ENCODE data around the gene KIAA1217.
A peak's percentile ranks its signal among the peaks of the same experiment; 100 is the strongest.

KIAA1217 gene

DNA sequence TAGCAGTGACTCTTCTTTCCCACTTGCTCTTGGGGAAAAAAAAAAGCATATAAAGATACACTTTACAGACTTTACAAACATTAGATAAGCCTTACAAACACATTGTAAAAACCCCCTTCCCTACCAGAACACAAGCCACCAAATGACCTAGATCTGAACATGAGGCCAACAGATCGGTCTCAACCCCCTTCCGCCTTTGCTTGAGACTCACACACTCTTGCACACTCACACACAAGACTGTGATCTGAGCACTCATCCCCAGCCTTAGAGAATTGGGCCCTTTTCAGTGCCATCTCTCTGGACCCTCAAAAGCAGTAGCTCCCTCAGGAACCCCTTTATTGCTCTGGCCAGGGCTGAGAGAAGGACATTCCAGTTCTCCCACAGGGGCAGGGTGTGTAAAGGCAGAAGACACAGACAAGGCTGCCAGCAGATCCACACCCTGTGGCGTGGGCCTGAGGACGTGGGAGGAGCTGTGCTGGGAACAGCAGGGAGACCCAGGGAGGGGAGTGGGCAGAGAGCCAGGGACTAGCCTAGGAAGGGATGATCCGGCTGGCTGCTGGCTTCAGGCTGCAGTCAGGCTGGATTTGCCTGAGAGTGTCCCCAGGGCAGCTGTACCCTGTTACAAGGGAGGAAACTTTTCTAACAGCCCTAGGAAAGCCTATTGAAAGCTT, 206.7 kb downstream of the KIAA1217 start:
- Histone ChIP-seq H3K4me2 (ENCODE audit: low read length) (no peak overlapping the region), H2AFZ (ENCODE audit: low read depth, low read length) (no peak overlapping the region), H3K4me1 (ENCODE audit: low read length) (peaks cover 4% of the 10 kb centered on the region; the same call in 1 of the 2 replicates), H3K9ac (ENCODE audit: low read length) (no peak overlapping the region), H3K9me3 (ENCODE audit: insufficient read depth, low read length) (no peaks in the 10 kb centered on the region), H3K4me3 (ENCODE audit: low read length) (no peak overlapping the region), H4K20me1 (ENCODE audit: insufficient read depth, low read length) (no peaks in the 10 kb centered on the region; the same call in 1 of the 2 replicates), H3K27me3 (ENCODE audit: low read depth, low read length) (no peaks in the 10 kb centered on the region), H3K79me2 (ENCODE audit: low read length) (no peaks in the 10 kb centered on the region), H3K27ac (ENCODE audit: low read length) (no peak overlapping the region), H3K36me3 (replicated peaks; ENCODE audit: low read depth, low read length) (no peaks in the 10 kb centered on the region)
- TF ChIP-seq, protein P1, sequence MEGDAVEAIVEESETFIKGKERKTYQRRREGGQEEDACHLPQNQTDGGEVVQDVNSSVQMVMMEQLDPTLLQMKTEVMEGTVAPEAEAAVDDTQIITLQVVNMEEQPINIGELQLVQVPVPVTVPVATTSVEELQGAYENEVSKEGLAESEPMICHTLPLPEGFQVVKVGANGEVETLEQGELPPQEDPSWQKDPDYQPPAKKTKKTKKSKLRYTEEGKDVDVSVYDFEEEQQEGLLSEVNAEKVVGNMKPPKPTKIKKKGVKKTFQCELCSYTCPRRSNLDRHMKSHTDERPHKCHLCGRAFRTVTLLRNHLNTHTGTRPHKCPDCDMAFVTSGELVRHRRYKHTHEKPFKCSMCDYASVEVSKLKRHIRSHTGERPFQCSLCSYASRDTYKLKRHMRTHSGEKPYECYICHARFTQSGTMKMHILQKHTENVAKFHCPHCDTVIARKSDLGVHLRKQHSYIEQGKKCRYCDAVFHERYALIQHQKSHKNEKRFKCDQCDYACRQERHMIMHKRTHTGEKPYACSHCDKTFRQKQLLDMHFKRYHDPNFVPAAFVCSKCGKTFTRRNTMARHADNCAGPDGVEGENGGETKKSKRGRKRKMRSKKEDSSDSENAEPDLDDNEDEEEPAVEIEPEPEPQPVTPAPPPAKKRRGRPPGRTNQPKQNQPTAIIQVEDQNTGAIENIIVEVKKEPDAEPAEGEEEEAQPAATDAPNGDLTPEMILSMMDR (IDR thresholded peaks at IDR 0.05; ENCODE audit: low read depth, low read length), result no peak
- no peak for TF ChIP-seq EZH2phosphoT487 (IDR thresholded peaks at IDR 0.05; ENCODE audit: low read depth)

DNA sequence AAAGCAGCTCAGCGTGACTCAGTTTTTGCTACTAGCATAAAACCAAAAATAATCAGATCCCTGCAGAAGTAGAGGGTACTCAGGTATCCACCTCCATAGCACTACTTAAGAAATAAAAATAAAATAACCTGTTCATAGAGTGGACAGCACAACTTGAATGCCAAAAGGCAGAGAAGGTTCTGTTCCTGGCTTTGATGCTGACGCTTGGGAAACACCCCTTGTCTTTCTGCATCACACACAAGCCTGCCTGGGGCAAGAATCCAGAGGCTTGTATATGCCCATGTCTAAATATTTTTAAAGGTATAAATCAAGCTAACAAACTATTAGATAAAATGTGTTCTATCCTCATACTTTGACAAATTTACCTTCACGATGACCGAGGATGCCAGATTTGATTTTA, 207.3 kb downstream of the KIAA1217 start:
- peaks cover 4% of the 10 kb centered on the region; the same call in 1 of the 2 replicates for H3K4me1 ChIP-seq (ENCODE audit: low read length)
- no peaks in the 10 kb centered on the region for H3K36me3 ChIP-seq (replicated peaks; ENCODE audit: low read depth, low read length)
- no peaks in the 10 kb centered on the region; the same call in 1 of the 2 replicates for H4K20me1 ChIP-seq (ENCODE audit: insufficient read depth, low read length)
- no peaks in the 10 kb centered on the region for H3K9me3 ChIP-seq (ENCODE audit: insufficient read depth, low read length)
- no peak overlapping the region for H3K4me3 ChIP-seq (ENCODE audit: low read length)
- H2AFZ ChIP-seq (ENCODE audit: low read depth, low read length), result no peak overlapping the region
- TF ChIP-seq, protein P1 (IDR thresholded peaks at IDR 0.05; ENCODE audit: low read depth, low read length), result no peak
- TF ChIP-seq EZH2phosphoT487 (IDR thresholded peaks at IDR 0.05; ENCODE audit: low read depth), result no peak
- H3K27me3 ChIP-seq (ENCODE audit: low read depth, low read length), result no peaks in the 10 kb centered on the region
- no peaks in the 10 kb centered on the region for H3K79me2 ChIP-seq (ENCODE audit: low read length)
- no peak overlapping the region for H3K27ac ChIP-seq (ENCODE audit: low read length)
- H3K4me2 ChIP-seq (ENCODE audit: low read length), result no peak overlapping the region
- H3K9ac ChIP-seq (ENCODE audit: low read length), result no peak overlapping the region

DNA sequence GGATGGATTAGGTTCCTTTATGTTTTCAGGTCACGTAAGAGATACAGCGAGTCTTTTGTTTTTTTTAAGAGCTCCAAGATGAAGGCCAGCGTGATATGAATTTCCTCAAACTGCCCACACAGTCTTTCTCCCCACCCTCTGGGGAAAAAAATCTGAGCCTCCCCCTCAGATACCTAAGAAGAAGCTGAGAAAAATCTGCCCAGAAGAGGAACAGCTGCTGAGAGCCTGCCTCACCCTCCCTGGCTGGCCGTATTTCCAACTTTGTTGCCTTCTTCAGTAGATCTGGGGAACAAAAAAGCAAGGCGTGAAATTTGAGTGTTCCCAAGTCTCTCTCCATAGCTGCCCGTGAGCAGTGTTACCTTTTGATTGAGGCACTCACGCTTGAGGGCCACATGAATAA, 208.1 kb downstream of the KIAA1217 start:
- H3K4me2 ChIP-seq (ENCODE audit: low read length), result no peak overlapping the region
- H3K36me3 ChIP-seq (replicated peaks; ENCODE audit: low read depth, low read length), result no peaks in the 10 kb centered on the region
- H3K4me3 ChIP-seq (ENCODE audit: low read length), result no peak overlapping the region
- H3K4me1 ChIP-seq (ENCODE audit: low read length), result peaks cover 4% of the 10 kb centered on the region; the same call in 1 of the 2 replicates
- no peaks in the 10 kb centered on the region for H3K79me2 ChIP-seq (ENCODE audit: low read length)
- H3K9me3 ChIP-seq (ENCODE audit: insufficient read depth, low read length), result no peaks in the 10 kb centered on the region
- no peak overlapping the region for H3K9ac ChIP-seq (ENCODE audit: low read length)
- no peak for TF ChIP-seq EZH2phosphoT487 (IDR thresholded peaks at IDR 0.05; ENCODE audit: low read depth)
- TF ChIP-seq, protein P1 (IDR thresholded peaks at IDR 0.05; ENCODE audit: low read depth, low read length), result no peak
- H4K20me1 ChIP-seq (ENCODE audit: insufficient read depth, low read length), result no peaks in the 10 kb centered on the region
- no peak overlapping the region for H2AFZ ChIP-seq (ENCODE audit: low read depth, low read length)
- no peak overlapping the region for H3K27ac ChIP-seq (ENCODE audit: low read length)
- no peaks in the 10 kb centered on the region for H3K27me3 ChIP-seq (ENCODE audit: low read depth, low read length)

- H2AFZ ChIP-seq (ENCODE audit: low read depth, low read length), result no peak overlapping the region
- no peaks in the 10 kb centered on the region for H3K36me3 ChIP-seq (replicated peaks; ENCODE audit: low read depth, low read length)
- no peak overlapping the region for H3K9ac ChIP-seq (ENCODE audit: low read length)
- H3K79me2 ChIP-seq (ENCODE audit: low read length), result no peaks in the 10 kb centered on the region
- H3K27ac ChIP-seq (ENCODE audit: low read length), result no peak overlapping the region
- no peak overlapping the region for H3K4me2 ChIP-seq (ENCODE audit: low read length)
- H4K20me1 ChIP-seq (ENCODE audit: insufficient read depth, low read length), result no peaks in the 10 kb centered on the region
- TF ChIP-seq, protein P1 (IDR thresholded peaks at IDR 0.05; ENCODE audit: low read depth, low read length), result peak; percentile 38
- no peak for TF ChIP-seq EZH2phosphoT487 (IDR thresholded peaks at IDR 0.05; ENCODE audit: low read depth)
- no peaks in the 10 kb centered on the region for H3K9me3 ChIP-seq (ENCODE audit: insufficient read depth, low read length)
- peaks cover 4% of the 10 kb centered on the region; the same call in 1 of the 2 replicates for H3K4me1 ChIP-seq (ENCODE audit: low read length)
- no peak overlapping the region for H3K4me3 ChIP-seq (ENCODE audit: low read length)
- no peaks in the 10 kb centered on the region for H3K27me3 ChIP-seq (ENCODE audit: low read depth, low read length)
These were observed 209.6 kb downstream of the KIAA1217 start for GRCh38 chr10:24418532-24418931.
